Sigmoid colon (tissue), 3 donors: Measurements from ENCODE around the gene KANK2.

Experiments
- CTCF ChIP-seq, 4 experiments: fragments of 450-650 bp in 3 of 4; fragments of 200-600 bp in 1 of 4; IDR thresholded peaks; one replicate each; pipeline ENCODE4 v1.5.1; 2016 to 2019; ENCODE audit warnings: antibody characterized with exemption in 4 of 4, mild to moderate bottlenecking in 3 of 4, moderate library complexity in 2 of 4
- POLR2A ChIP-seq, 2 donors: fragments of 450-650 bp; IDR thresholded peaks; one replicate each; pipeline ENCODE4 v1.6.1; 2016; ENCODE audit warnings: antibody characterized with exemption in 2 of 2, mild to moderate bottlenecking in 2 of 2, moderate library complexity in 2 of 2

- no peak for TF ChIP-seq CTCF (IDR thresholded peaks at IDR 0.05)
- no peak for TF ChIP-seq POLR2A (IDR thresholded peaks at IDR 0.05)
Observed at GRCh38 chr19:11182994-11183393, 14.4 kb downstream of the KANK2 start.
